ENCODE results near the gene IDH2.
"Not testable (repeated sequence)": the region's sequence is repeated elsewhere in the genome, so short reads cannot be mapped to it uniquely, and the experiment has no call there.

Gene IDH2

GRCh38 chr15:90085565-90085964 is 16.7 kb downstream of the IDH2 start:
- no peak for DNase-seq (ENCODE audit: low read depth, low spot score)

DNA sequence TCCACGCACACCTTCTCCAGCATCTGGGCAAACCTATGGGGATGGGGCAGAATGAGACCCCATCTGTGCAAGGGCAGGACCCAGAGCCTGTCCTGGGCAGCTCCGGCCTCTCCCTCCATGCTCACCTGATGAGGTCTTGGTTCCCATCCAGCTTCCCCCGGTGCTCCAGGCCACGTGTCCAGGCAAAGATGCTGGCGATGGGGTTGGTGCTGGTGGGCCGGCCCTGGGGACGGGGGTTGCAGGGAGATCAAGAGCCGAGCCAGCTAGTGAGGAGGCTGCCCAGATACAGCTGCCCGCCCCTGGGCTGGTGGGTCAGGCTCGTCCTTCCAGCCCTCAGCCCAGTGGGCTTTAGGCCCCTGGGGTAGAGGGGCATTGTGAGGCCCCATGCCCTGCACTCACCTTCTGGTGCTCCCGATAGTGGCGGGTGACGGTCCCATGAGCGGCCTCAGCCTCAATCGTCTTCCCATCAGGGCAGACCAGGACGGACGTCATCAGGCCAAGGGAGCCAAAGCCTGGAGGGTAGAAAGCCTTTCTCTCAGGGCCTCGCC is 17.3 kb downstream of the IDH2 start:
- DNase-seq (ENCODE audit: low read depth, low spot score): no peak

DNA sequence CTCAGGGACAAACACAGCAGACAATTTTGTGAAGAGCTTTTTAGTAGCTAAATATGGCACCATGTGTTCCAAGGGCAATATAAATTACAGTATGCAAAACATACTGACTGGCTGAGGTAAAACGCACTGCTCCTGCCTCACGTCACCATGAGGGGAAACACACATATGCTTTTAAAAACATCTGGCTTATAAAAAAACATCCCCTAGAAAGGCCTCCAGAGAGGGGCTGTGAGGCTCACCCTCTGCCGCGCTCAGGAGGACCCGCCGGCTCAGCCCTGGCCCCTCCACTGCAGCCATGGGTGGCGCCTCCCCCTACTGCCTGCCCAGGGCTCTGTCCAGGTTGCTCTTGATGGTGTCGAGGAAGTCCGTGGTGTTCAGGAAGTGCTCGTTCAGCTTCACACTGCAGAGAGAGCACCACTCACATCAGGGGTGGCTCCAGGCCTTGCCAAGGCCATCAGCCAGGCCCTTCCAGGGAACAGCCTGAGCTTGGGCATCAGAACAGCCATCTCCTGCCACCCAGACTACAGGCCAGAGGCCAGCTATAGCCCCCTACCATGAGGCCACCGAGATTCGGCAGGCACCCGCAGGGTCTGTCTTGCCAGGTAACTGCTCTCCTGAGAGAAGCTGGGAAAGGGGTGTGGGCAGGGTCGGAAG is 18.2 kb downstream of the IDH2 start:
- no peak for DNase-seq (ENCODE audit: low read depth, low spot score)

DNA sequence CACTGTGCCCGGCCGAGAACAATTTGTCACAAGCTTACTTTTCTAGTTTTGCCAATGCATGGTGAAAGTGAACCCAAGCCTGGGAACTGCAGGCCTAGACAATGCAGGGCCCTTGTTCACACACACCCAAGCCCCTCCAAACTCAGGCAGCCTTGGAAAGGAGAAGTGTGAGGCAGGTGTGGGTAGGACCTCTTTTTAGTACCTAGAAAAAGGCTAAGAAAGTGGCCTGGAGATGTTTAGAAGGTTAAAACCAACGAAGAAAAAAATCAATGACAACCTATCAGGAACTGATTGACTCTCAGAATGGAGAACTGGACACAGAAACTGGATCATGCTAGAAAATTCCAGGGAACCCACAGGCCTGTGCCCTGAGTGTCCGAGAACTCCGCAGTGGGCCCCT is 18.8 kb downstream of the IDH2 start:
- no peak for DNase-seq (ENCODE audit: low read depth, low spot score)

- no peak for DNase-seq (ENCODE audit: low read depth, low spot score)
These were observed 20.0 kb downstream of the IDH2 start for GRCh38 chr15:90082140-90082715.

DNA sequence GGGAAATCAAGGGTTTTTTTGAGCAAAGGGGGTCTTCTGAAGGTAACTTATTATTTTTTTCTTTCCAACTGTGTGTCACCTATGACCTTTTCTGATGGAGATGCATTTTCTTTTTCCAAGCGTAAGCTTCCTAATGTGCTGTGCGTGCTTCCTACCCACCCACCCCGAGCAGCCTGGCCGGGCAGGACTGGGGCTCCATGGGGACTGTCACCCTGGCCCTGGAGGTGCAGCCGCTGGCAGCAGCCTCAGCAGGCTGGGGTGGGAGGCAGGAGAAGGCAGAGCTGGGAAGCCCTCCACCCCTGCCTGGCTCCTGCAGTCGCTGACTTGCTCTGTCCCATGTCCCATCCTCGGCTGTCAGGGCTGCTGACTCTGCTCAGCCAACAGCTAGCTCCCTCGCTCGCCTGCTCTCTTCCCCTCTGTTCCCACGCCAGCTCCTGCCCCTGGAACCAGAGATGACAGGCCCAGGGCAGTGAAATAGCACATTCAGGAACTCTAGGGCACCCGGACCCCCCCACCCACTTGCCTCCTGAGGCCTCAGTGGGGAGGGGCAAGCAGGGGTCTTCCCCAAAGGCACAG is 21.4 kb downstream of the IDH2 start:
- DNase-seq (ENCODE audit: low read depth, low spot score): no peak

GRCh38 chr15:90080458-90080755 is 21.9 kb downstream of the IDH2 start:
- no peak for DNase-seq (ENCODE audit: low read depth, low spot score)

DNA sequence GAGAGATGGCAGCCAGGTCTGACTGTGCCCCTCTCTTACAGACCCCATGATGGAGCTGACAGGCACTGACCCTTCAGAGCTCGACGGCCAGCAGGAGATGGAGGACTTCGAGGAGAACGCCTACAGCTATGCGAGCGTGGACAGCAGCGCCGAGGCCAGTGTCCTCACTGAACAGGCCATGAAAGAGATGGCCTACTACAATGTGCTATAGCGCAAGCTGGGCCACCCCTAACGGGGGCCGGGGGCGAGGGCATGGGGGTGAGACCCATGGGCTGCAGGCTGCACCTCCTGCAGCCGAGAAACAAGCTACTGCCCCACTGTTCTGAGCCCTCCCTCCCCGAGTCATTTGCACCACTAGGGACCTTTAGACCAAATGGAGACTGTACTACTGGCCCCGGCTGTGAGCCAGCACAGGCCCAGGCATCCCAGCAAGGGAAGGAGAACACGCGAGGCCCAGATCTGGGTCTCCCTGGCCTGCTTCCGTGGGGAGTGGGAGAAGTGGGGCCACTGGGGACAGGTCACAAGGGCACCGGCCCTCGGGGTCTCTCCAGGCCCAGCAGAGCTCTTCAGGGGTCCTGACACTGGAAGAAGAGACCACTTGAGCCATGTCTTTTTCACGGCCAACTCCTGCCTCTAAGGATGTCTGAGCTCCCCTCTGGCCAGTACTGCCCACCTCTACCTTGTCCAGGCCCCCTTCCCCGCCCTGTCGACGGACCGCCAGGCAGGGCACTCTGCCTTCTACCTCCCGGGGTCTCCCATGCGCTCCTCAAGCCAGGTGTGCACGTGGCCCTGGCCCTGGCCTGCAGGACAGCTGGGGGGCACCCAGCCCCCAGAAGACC is 22.4 kb downstream of the IDH2 start:
- no peak for DNase-seq (ENCODE audit: low read depth, low spot score)

- DNase-seq (ENCODE audit: low read depth, low spot score): no peak
These were observed 23.3 kb downstream of the IDH2 start for GRCh38 chr15:90078965-90079364.

DNA sequence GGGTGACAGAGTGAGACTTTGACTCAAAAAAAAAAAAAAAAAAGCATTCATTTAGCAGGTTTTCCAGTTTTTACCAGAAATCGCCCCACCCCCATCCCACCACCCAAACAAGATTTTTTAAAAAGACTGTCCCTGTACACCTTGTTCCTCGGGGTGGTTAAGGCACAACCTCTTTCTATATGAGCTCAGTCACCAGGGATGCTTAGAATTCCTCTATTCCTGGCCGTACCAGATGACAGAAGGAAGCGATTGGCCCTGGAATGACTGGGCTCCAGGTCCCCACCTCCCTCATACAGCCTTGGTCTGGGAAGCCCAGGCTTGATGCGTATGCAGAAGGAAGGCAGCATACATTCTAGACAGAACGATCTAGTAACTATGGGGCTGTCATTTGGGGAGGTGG is 25.6 kb downstream of the IDH2 start:
- no peak for DNase-seq (ENCODE audit: low read depth, low spot score)

- no peak for DNase-seq (ENCODE audit: low read depth, low spot score)
These were observed 26.6 kb downstream of the IDH2 start for GRCh38 chr15:90075420-90076289.

GRCh38 chr15:90074916-90075315 is 27.4 kb downstream of the IDH2 start:
- DNase-seq (ENCODE audit: low read depth, low spot score): no peak

GRCh38 chr15:90074023-90074422 is 28.2 kb downstream of the IDH2 start:
- no peak for DNase-seq (ENCODE audit: low read depth, low spot score)

- no peak for DNase-seq (ENCODE audit: low read depth, low spot score)
These were observed 29.2 kb downstream of the IDH2 start for GRCh38 chr15:90072978-90073640.

DNA sequence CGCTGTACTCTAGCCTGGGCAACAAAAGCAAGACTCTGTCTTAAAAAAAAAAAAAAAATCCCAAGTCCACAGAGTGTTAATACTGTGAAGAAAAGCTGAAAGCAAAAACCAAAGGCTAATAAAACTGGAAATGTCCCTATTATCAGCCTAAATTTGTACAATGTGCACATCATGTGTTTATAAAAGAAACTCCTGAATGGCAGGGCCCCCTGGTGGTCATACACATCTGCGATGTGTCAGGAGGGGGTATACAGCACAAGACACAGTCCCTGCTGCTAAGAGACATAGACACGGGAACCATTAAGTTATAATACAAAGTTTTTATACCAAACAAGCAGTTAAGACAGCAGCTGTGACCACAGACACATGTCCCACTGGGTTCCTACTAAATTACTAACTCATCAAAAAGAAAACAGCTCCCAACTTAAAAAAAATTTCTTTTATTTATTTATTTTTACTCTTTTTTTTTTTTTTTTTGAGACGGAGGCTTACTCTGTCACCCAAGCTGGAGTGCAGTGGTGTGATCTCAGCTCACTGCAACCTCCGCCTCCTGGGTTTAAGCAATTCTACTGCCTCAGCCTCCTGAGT is 31.0 kb downstream of the IDH2 start:
- DNase-seq (ENCODE audit: low read depth, low spot score): peak; percentile 86

DNA sequence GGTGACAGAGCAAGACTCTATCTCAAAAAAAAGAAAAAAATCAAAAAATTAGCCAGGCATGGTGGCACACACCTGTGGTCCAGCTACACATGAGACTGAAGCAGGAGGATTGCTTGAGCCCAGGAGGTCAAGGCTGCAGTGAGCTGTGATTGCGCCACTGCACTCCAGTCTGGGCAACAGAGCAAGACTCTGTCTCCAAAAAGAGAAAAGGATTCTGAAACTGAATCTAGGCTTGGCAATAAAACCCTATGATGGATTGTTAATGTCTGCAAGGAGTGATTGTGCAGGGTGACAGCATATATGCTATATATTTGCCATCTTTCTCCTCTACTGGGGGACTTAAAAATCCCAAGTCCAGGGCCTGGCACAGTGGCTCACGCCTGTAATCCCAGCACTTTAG is 31.6 kb downstream of the IDH2 start:
- not testable (repeated sequence) for DNase-seq (ENCODE audit: low read depth, low spot score)

GRCh38 chr15:90067953-90068606 is 34.2 kb downstream of the IDH2 start:
- no peak for DNase-seq (ENCODE audit: low read depth, low spot score)

DNA sequence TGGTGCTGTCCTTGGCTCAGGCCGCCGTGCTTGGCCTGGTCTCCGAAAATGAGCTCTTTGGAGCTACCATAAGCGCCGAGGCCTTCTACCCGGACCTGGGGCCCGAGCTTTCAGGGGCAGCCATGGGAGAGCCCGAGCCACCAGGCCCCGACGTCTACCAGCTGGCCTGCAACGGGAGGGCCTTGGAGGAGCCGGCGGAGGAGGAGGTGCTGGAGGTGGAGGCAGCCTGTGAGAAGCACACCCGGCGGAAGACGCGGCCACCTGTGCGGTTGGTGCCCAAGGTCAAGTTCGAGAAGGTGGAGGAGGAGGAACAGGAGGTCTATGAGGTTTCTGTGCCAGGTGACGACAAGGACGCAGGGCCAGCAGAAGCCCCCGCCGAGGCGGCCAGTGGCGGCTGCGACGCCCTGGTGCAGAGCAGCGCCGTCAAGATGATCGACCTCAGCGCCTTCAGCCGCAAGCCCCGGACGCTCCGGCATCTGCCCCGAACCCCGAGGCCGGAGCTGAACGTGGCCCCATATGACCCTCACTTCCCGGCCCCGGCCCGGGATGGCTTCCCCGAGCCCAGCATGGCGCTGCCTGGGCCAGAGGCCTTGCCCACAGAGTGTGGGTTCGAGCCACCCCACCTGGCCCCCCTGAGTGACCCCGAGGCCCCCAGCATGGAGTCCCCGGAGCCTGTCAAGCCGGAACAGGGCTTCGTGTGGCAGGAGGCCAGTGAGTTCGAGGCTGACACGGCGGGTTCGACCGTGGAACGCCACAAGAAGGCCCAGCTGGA is 34.9 kb downstream of the IDH2 start:
- DNase-seq (ENCODE audit: low read depth, low spot score): no peak

- no peak for DNase-seq (ENCODE audit: low read depth, low spot score)
These were observed 36.6 kb downstream of the IDH2 start for GRCh38 chr15:90065682-90066049.
